Naive B cell (primary cell): ENCODE measurements around the gene NPEPL1. TPM values are rescaled to one million over a fixed set of nuclear protein-coding genes. Genes with fewer than 3 reads are reported as not detected.
A peak's percentile ranks its signal among the peaks of the same experiment; 100 is the strongest.

Experiments
- ATAC-seq, 2 donors: fragments of 150-1000 bp; cut with Tn5 transposase; 2 replicates each; pipeline ENCODE4 v1.10.0; 2021; ENCODE audit warnings: low read depth in 2 of 2, mild to moderate bottlenecking in 2 of 2, moderate library complexity in 2 of 2
- DNase-seq: peaks from one replicate; pipeline ENCODE4 v3.0.0; 2022
- H3K27ac Mint-ChIP-seq, 6 donors: one replicate each; pipeline ENCODE4 v1.8.0; 2020 to 2022; ENCODE audit warnings: mild to moderate bottlenecking in 6 of 6, mixed read lengths in 6 of 6, moderate library complexity in 5 of 6, inconsistent platforms in 2 of 6
- H3K27me3 Mint-ChIP-seq, 3 donors: one replicate each; pipeline ENCODE4 v1.8.0; 2021 to 2022; ENCODE audit warnings: mixed read lengths in 3 of 3, mild to moderate bottlenecking in 1 of 3
- H3K36me3 Mint-ChIP-seq, 2 donors: one replicate each; pipeline ENCODE4 v1.8.0; 2020 to 2022; ENCODE audit warnings: mixed read lengths in 2 of 2, inconsistent platforms in 1 of 2, mild to moderate bottlenecking in 1 of 2
- H3K4me1 Mint-ChIP-seq, 3 donors: one replicate each; pipeline ENCODE4 v1.8.0; 2020 to 2022; ENCODE audit warnings: mixed read lengths in 3 of 3, inconsistent platforms in 1 of 3, mild to moderate bottlenecking in 1 of 3, moderate library complexity in 1 of 3
- H3K4me3 Mint-ChIP-seq, 8 donors: one replicate each; pipeline ENCODE4 v1.8.0; 2020 to 2022; ENCODE audit warnings: mild to moderate bottlenecking in 8 of 8, mixed read lengths in 8 of 8, moderate library complexity in 8 of 8, inconsistent platforms in 2 of 8
- H3K9me3 Mint-ChIP-seq, 7 donors: one replicate each; pipeline ENCODE4 v1.8.0; 2020 to 2022; ENCODE audit warnings: mixed read lengths in 7 of 7, mild to moderate bottlenecking in 5 of 7, inconsistent platforms in 2 of 7, moderate library complexity in 1 of 7
- polyA plus RNA-seq, 6 donors: library from polyadenylated mRNA; unstranded; fragments of 300-500 nt; fragmentation: Illumina TruSeq; gene quantifications; one replicate each; pipeline ENCODE4 v1.2.3, GENCODE V29; 2021; ENCODE audit warnings: low read depth in 6 of 6

The NPEPL1 gene
- polyA plus RNA-seq, 6 donors from 2014 or later: 4.2 to 8.4 (median 6.0) TPM

DNA sequence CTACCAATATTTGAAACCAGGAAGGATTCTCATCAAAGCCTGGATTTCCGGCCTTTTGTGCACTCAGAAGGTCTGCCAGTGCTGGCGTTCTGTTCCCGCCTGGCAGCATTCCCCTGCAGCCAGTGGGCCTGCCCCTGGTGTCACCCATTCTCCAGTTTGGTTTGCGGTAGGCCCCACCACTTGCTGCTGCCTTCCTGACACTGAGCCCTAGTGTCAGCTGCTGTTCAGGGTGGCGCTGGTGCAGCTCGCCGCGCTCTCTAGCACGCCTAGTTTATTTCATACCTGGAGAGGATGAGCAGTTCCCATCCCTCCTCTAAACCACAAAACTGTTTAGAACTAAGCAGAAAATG, 9.5 kb downstream of the NPEPL1 start:
- no peaks in the 10 kb centered on the region for H3K4me1 Mint-ChIP-seq
- peaks cover 16 to 22% of the 10 kb centered on the region in 2 donors for H3K36me3 Mint-ChIP-seq
- no peak for DNase-seq
- no peak overlapping the region for H3K27ac Mint-ChIP-seq
- ATAC-seq: no peak
- H3K27me3 Mint-ChIP-seq: no peaks in the 10 kb centered on the region
- H3K4me3 Mint-ChIP-seq: no peak overlapping the region
- no peaks in the 10 kb centered on the region for H3K9me3 Mint-ChIP-seq

DNA sequence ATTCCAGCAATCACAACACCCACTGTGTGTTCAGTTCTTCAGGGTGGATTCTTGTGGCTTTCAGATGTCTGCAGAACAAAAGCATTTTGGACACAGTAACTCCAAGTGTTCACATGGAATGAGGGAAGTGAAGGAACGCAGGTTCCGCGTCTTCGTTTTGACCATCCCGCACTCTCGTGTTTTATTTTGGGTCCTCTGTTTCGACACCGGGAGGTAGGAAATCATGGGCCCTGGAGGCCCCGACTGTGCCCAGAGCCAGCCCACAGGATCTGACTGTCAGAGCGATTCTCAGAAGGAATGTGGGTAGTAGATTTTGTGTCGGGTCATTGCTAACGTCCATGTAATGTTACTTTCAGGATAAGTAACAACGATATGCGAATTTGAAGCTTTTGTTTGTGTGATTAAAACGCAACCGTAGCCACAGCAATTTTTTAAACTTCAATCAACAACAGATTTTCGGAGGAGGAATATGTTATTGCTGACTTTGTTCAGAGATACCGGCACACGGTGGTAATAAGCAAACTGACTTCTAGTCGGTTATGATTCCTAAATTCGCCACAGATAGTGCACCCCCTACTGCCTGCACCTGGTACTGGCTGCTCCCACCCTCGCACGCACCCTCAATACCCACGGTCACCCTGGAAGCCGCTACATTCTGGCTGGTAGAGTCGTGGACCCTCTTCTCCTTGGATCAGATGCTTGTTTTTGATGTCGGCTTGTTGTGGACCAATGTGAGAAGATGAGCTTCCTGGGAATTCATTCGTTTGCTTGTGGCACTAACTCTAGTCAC, 10.5 kb downstream of the NPEPL1 start:
- Mint-ChIP-seq H3K27ac (no peak overlapping the region), H3K9me3 (no peaks in the 10 kb centered on the region), H3K36me3 (peaks cover 16 to 22% of the 10 kb centered on the region in 2 donors), H3K4me1 (no peaks in the 10 kb centered on the region), H3K27me3 (no peaks in the 10 kb centered on the region), H3K4me3 (no peak overlapping the region)
- DNase-seq: no peak
- no peak for ATAC-seq

DNA sequence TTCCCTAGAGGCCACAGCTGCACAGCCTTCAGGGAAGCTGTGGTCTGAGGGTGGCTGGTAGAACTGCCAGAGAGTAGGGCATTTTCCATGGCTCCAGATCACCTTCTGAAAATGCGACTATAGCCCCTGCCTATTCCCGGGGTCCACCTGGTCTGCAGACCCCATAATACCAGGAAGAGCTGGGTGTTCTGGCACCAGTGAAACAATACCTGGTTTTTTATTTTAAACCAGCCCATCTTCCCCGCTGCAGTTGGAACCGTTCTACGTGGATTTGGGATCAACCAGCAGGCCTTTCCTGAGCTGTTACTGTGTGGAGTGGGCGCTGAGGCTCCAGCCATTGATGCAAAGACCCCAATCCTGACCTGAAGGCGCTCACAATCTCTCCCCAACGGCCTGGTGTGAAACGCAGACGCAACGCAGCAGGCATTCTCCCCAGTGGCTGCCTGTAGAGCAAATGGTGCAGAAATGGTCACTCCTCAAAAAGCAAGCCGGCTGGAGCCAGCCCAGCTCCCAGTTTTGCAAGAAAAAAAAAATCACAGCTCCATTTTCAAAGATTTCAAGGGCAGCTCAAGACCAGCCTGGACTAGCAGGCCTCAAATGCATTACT, 11.3 kb downstream of the NPEPL1 start:
- no peaks in the 10 kb centered on the region for H3K27me3 Mint-ChIP-seq
- H3K4me1 Mint-ChIP-seq: no peaks in the 10 kb centered on the region
- ATAC-seq: no peak
- DNase-seq: no peak
- H3K27ac Mint-ChIP-seq: no peak overlapping the region
- H3K9me3 Mint-ChIP-seq: no peaks in the 10 kb centered on the region
- no peak overlapping the region for H3K4me3 Mint-ChIP-seq
- peaks cover 16 to 22% of the 10 kb centered on the region in 2 donors for H3K36me3 Mint-ChIP-seq

DNA sequence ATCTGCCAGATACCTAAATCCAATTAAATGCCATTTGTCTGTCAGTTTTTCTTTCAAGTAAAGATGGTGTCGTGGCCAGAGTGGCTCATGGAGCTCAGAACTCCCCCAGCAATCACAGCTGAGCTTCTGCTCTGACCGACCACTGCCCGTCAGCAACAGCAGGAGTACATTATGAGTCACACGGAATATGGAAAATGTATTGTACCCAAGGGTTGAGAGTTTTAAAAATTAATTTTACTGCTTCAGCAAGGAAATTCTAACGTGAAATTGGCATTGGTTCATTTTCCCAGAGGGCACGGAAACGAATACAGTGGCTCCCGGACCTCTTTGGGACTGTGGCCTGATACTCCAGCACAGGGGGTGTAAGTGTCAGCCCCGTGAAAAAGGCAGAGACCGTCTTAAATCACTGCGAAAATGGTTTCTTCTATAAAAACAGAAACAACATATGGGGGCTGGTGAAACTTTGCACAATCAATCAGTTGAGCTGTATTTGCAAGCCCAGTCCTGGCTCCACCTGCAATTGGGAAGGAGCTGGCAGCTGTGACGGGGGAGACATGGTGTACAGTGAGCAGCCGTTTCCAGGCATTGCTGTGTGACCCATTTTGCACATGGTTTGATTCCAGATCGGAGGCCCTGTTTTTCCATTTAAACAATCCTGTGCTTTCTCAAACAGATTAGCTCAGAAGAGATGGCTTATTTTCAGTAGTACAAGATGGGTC, 12.8 kb downstream of the NPEPL1 start:
- Mint-ChIP-seq H3K27me3 (no peaks in the 10 kb centered on the region), H3K27ac (no peak overlapping the region), H3K36me3 (peaks cover 16 to 22% of the 10 kb centered on the region in 2 donors), H3K9me3 (no peaks in the 10 kb centered on the region), H3K4me3 (no peak overlapping the region), H3K4me1 (no peaks in the 10 kb centered on the region)
- DNase-seq (no peak), ATAC-seq (no peak)

DNA sequence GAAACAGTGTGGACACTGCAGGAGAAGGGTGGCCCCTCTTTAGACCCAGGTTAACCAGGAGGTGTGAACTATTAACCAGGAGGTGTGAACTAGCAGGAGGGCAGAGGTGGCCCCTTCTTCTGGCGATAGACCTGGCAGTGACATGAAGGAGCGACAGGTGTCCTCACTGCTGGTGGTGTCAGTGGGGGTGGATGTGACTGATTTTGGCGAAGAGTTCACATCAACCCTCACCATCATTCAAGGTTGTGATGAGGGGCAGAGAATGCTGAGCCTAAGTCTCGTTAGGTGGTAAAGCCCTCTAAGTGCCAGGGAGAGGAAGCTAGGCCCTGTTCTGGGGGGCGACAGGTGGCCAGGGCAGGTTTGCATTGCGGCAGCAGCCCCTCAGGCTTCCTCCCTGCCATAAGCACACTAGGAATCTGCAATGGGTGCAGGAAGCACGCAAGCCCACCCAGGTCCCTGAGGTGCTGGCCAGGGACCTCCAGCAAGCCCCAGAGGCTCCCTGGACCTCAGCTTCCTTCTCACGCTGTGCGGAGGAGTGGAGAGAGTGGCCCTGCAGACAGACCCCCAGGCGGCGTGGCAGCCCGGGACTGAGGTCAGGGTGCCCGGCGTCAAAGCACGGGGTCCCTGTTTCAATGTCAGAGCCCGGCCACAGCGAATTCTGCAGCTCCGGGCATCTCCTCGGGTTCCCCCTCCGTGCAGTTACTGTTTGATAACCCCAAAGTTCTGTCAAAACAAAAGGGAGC, 13.7 kb downstream of the NPEPL1 start:
- Mint-ChIP-seq H3K36me3 (peaks cover 16 to 22% of the 10 kb centered on the region in 2 donors), H3K27ac (no peak overlapping the region), H3K27me3 (no peaks in the 10 kb centered on the region), H3K4me3 (no peak overlapping the region), H3K9me3 (no peaks in the 10 kb centered on the region), H3K4me1 (no peaks in the 10 kb centered on the region)
- ATAC-seq (no peak), DNase-seq (no peak)

DNA sequence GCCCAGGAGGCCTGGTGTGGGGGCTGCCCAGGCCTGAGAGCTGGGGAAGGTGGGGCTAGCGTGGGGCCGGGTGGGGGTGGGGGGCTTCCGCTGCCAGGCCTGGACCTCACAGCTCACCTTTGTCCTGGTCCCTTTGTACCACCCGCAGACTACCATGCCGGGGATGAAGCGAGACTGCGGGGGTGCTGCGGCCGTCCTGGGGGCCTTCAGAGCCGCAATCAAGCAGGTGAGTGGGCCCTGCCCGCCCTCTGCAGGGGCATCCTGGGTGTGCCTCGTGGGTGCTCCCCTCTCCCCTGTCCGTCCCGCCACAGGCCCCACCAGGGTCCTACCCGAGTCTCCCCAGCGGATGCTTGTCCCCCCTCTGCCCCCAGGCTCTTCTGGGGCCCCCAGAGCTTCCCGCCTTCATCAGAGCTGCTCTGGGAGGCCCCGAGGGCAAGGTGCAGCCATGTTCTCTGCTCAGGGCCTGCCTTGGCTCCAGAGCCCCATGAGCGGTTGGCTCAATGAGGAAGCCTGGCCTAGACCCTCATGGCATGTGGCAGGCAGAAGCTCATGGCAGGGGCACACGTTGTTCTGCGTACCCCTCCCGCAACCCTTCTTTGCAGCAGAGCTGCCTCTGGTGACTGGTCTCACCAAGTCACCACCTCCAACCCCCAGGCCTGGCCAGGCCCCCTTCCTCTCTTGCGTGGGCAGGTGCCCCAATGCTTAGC, 14.5 kb downstream of the NPEPL1 start:
- DNase-seq (no peak), ATAC-seq (no peak)
- Mint-ChIP-seq H3K27me3 (no peaks in the 10 kb centered on the region), H3K36me3 (peaks cover 16 to 22% of the 10 kb centered on the region in 2 donors), H3K4me3 (no peak overlapping the region), H3K27ac (no peak overlapping the region), H3K4me1 (no peaks in the 10 kb centered on the region), H3K9me3 (no peaks in the 10 kb centered on the region)

DNA sequence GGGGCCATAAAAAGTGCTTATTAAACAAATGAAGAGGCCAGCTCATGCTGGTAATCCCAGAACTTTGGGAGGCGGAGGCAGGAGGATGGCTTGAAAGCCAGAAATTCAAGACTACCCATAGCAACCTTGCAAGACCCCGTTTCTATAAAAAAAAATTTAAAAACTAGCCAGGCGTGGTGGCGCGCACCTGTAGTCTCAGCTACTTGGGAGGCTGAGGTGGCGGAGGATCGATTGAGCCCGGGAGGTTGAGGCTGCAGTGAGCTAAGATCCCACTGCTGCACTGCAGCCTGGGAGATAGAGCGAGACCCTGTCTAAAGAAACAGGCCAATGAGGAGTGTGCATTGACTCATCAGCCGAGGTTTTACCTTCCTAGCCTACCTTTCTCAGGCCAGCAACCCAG, 15.2 kb downstream of the NPEPL1 start:
- H3K36me3 Mint-ChIP-seq: peaks cover 9 to 17% of the 10 kb centered on the region in 2 donors
- H3K27me3 Mint-ChIP-seq: no peaks in the 10 kb centered on the region
- H3K4me3 Mint-ChIP-seq: no peak overlapping the region
- H3K4me1 Mint-ChIP-seq: peaks cover 0 to 6% (median 0%) of the 10 kb centered on the region in 3 donors
- H3K27ac Mint-ChIP-seq: no peak overlapping the region
- no peak for DNase-seq
- no peak for ATAC-seq
- no peaks in the 10 kb centered on the region for H3K9me3 Mint-ChIP-seq

DNA sequence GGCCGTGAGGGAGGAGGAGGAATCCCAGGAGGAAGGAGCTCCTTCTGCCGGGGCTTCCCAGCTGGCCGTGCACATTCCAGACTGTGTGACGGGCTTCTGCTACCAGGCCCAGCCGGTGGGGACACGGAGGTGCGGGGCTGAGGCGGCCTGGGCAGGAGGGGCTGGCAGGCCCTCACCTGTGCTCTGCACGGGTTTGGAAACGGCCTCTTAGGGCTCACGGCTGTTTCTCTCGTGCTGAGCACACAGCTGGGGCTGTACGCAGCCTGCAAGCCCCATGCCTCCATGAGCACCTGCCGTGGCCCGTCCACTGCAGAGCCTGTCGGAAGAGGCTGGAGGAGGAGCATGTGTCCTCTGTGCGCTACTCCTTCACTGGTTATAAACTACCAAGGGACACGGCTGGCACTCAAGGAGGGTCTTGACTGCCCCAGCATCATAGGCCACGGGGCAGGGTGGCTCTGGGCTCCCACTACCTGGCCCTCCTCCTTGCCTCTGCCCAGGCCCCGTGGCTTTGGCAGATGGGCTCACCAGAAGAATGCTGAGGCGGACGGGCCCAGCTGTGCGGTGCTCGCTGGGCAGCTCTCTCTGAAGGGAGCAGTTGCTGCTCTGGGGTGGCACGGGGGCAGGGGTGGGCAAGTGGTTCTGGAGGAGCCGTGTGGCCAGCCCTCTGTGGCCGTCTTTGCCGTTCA, 15.8 kb downstream of the NPEPL1 start:
- ATAC-seq (no peak), DNase-seq (no peak)
- H3K4me3 Mint-ChIP-seq: no peak overlapping the region

DNA sequence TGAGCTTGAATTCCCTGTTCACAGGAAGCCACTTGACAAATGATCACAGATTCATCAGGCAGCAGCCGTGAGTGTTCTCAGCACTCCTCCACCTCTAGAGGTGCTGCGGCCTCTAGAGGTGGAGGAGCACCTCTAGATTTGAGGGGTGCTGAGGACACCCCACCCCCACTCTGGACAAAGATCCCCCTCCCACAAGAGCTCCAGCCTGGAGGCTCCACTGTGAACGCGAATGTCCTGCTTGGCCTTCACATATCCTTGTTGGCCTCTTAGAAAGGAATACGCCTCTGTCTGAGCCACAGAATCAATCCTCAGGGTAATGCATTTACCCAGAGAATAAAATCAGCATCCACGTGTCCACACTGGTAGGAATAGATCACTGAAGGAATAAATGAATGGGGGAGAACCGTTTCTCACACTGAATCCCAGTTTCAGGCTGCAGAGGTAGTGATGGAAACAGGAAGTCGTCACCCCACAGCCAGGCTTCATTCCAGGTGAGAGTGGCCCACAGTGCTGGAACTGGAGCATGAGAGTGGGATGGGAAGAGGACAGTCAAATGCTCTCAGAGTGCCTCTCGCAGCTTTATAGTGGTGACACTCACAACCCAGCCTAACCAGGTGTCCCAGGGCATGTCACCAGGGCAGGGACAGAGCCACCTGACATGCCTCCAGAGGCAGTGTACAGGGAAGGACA, 16.6 kb downstream of the NPEPL1 start:
- no peak for DNase-seq
- H3K27me3 Mint-ChIP-seq: no peaks in the 10 kb centered on the region
- H3K36me3 Mint-ChIP-seq: peaks cover 0 to 7% of the 10 kb centered on the region in 2 donors
- H3K4me3 Mint-ChIP-seq: no peak overlapping the region
- H3K27ac Mint-ChIP-seq: peak overlapping the region in 2 of 6 donors; percentile 64 to 76
- peaks cover 0 to 6% (median 0%) of the 10 kb centered on the region in 3 donors for H3K4me1 Mint-ChIP-seq
- no peak for ATAC-seq
- no peaks in the 10 kb centered on the region for H3K9me3 Mint-ChIP-seq

More for the DNA sequence above, 15.8 kb downstream of the NPEPL1 start:
- Mint-ChIP-seq H3K9me3 (no peaks in the 10 kb centered on the region), H3K36me3 (peaks cover 3 to 10% of the 10 kb centered on the region in 2 donors), H3K27me3 (no peaks in the 10 kb centered on the region), H3K27ac (peak overlapping the region in 1 of 6 donors; percentile 59), H3K4me1 (peaks cover 0 to 6% (median 0%) of the 10 kb centered on the region in 3 donors)

DNA sequence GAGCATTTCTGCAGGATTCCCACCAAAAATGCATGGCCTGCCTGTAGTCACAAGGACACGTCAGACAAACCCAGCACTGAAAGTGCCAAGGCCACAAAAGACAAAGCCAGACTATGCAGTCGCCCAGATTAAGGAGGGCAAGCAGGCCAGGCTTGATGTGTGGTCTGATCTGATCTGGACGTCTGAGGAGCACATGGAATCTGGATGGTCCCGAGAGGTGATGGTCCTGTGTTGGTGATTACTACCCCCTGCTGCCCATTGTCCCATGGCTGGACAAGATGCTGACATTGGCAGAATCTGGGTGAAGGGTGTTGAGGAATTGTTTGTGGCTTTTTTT, 17.1 kb downstream of the NPEPL1 start:
- DNase-seq (no peak), ATAC-seq (no peak)
- Mint-ChIP-seq H3K36me3 (peaks cover 0 to 4% of the 10 kb centered on the region in 2 donors), H3K9me3 (no peaks in the 10 kb centered on the region), H3K27me3 (no peaks in the 10 kb centered on the region), H3K4me3 (no peak overlapping the region), H3K27ac (peak overlapping the region in 1 of 6 donors; percentile 64), H3K4me1 (peaks cover 0 to 6% (median 0%) of the 10 kb centered on the region in 3 donors)

DNA sequence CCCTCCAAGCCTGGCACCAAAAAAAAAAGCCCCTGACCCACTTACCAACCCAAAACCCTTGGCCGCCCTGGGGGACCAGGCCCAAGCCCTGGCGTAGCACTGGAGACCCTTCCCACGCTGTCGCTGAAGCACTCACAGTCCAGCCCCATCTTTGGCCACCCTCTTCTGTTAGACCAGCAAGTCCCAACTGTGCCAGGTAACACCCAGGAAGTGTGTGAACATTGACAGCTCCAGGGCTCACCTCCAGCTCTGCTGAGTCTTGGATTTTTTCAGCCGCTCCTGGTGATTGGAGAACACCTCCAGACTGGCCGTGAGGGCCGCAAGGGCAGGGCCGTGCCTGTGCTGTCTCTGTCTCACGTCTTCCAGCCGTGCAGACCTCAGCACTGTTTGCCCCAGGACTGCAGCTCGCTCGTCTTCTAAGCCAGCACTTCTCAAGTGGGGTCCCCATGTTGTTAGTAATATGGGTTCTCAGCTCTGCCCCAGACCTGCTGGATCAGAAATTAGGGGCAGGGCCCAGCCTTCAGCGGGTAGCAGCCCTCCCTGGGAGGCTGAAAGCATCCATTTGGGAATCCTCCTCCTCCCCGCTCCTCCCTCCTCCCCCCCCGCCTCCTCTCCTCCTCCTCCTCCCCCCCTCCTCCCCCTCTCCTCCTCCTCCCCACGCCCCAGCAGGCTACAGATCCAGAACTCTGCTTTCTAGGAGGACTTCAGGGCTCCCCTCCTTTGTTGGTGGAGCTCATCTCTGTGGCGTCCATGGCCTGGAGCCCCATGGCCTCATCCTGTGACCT, 18.1 kb downstream of the NPEPL1 start:
- no peak for ATAC-seq
- no peaks in the 10 kb centered on the region for H3K9me3 Mint-ChIP-seq
- H3K4me1 Mint-ChIP-seq: peaks cover 0 to 6% (median 0%) of the 10 kb centered on the region in 3 donors
- peak overlapping the region in 1 of 8 donors; percentile 29 for H3K4me3 Mint-ChIP-seq
- no peaks in the 10 kb centered on the region for H3K36me3 Mint-ChIP-seq
- H3K27me3 Mint-ChIP-seq: no peaks in the 10 kb centered on the region
- H3K27ac Mint-ChIP-seq: no peak overlapping the region
- DNase-seq: no peak
